Ishikawa (cell line): Measurements from ENCODE around the gene GRID2.

ENCODE experiments used
- CEBPB ChIP-seq: IDR thresholded peaks from 2 replicates; pipeline ENCODE4 v1.6.1; 2012
- CREB1 ChIP-seq: IDR thresholded peaks from 2 replicates; pipeline ENCODE4 v1.6.1; 2012; ENCODE audit warnings: low read depth
- EGR1 ChIP-seq: IDR thresholded peaks from 2 replicates; pipeline ENCODE4 v1.6.1; 2012
- EP300 ChIP-seq: IDR thresholded peaks from 2 replicates; pipeline ENCODE4 v1.6.1; 2012; ENCODE audit warnings: borderline replicate concordance
- FOXM1 ChIP-seq: IDR thresholded peaks from 2 replicates; pipeline ENCODE4 v1.6.1; 2012; ENCODE audit warnings: low read depth, borderline replicate concordance
- NFIC ChIP-seq: IDR thresholded peaks from 2 replicates; pipeline ENCODE4 v1.6.1; 2012
- RAD21 ChIP-seq: IDR thresholded peaks from 2 replicates; pipeline ENCODE4 v1.6.1; 2012; ENCODE audit warnings: low read depth
- TAF1 ChIP-seq: IDR thresholded peaks from 2 replicates; pipeline ENCODE4 v1.6.1; 2012; ENCODE audit warnings: low read depth, mild to moderate bottlenecking
- TCF12 ChIP-seq: IDR thresholded peaks from 2 replicates; pipeline ENCODE4 v1.6.1; 2012; ENCODE audit warnings: low read depth
- TEAD4 ChIP-seq: IDR thresholded peaks from 2 replicates; pipeline ENCODE4 v1.6.1; 2012
- YY1 ChIP-seq: IDR thresholded peaks from 2 replicates; pipeline ENCODE4 v1.6.1; 2012; ENCODE audit warnings: low read depth
- ZBTB7A ChIP-seq: IDR thresholded peaks from 2 replicates; pipeline ENCODE4 v1.6.1; 2012; ENCODE audit warnings: low read depth
- TF ChIP-seq, protein P1 (sequence below): IDR thresholded peaks from 2 replicates; pipeline ENCODE4 v1.6.1; 2012; ENCODE audit warnings: low read depth, mild to moderate bottlenecking
- TF ChIP-seq, protein P2 (sequence below): IDR thresholded peaks from 2 replicates; pipeline ENCODE4 v1.6.1; 2012
- TF ChIP-seq, protein P3 (sequence below): IDR thresholded peaks from 2 replicates; pipeline ENCODE4 v1.6.1; 2012

GRID2 gene

DNA sequence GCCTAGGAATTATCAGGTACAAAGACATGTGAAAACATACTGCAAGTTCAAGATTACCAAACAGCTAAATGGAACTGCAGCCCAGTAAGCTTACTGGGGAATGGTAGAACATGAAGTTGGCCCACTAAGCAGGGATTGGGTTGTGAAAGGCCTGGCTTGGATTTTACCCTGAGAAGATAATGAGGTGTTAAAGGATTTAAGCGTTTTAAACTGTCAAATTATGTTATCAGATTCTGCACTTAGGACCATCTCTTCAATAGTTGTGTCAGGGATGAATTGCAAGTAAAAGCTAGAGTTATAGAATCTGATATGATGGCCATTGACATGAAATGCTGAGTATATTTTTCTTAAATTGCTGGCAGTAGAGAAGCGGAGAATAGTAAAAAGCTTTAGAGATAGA is 225.7 kb downstream of the GRID2 start:
- TF ChIP-seq TAF1 (no peak), YY1 (no peak), CREB1 (no peak), RAD21 (no peak), EP300 (no peak), EGR1 (no peak), CEBPB (no peak), TEAD4 (no peak), NFIC (no peak), TCF12 (no peak), FOXM1 (no peak), ZBTB7A (no peak)
- TF ChIP-seq, protein P1, sequence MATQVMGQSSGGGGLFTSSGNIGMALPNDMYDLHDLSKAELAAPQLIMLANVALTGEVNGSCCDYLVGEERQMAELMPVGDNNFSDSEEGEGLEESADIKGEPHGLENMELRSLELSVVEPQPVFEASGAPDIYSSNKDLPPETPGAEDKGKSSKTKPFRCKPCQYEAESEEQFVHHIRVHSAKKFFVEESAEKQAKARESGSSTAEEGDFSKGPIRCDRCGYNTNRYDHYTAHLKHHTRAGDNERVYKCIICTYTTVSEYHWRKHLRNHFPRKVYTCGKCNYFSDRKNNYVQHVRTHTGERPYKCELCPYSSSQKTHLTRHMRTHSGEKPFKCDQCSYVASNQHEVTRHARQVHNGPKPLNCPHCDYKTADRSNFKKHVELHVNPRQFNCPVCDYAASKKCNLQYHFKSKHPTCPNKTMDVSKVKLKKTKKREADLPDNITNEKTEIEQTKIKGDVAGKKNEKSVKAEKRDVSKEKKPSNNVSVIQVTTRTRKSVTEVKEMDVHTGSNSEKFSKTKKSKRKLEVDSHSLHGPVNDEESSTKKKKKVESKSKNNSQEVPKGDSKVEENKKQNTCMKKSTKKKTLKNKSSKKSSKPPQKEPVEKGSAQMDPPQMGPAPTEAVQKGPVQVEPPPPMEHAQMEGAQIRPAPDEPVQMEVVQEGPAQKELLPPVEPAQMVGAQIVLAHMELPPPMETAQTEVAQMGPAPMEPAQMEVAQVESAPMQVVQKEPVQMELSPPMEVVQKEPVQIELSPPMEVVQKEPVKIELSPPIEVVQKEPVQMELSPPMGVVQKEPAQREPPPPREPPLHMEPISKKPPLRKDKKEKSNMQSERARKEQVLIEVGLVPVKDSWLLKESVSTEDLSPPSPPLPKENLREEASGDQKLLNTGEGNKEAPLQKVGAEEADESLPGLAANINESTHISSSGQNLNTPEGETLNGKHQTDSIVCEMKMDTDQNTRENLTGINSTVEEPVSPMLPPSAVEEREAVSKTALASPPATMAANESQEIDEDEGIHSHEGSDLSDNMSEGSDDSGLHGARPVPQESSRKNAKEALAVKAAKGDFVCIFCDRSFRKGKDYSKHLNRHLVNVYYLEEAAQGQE: no peak
- TF ChIP-seq, protein P2, sequence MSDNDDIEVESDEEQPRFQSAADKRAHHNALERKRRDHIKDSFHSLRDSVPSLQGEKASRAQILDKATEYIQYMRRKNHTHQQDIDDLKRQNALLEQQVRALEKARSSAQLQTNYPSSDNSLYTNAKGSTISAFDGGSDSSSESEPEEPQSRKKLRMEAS: no peak
- TF ChIP-seq, protein P3, sequence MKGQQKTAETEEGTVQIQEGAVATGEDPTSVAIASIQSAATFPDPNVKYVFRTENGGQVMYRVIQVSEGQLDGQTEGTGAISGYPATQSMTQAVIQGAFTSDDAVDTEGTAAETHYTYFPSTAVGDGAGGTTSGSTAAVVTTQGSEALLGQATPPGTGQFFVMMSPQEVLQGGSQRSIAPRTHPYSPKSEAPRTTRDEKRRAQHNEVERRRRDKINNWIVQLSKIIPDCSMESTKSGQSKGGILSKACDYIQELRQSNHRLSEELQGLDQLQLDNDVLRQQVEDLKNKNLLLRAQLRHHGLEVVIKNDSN: no peak

DNA sequence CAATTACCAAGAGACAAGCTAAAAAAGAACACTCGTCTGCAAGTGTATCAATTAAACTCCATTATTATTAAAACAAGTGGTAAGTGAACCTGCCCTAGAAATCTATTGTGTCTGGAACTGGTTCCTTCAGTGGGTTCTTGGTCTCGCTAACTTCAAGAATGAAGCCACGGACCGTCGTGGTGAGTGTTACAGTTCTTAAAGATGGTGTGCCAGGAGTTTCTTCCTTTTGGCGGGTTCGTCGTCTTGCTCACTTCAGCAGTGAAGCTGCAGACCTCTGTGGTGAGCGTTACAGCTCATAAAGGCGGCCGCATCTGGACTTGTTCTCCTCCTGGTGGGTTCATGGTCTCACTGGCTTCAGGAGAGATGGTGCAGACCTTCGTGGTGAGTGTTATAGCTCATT is 231.8 kb downstream of the GRID2 start:
- TF ChIP-seq, protein P2: no peak
- TF ChIP-seq, protein P1: no peak
- TF ChIP-seq YY1: no peak
- TF ChIP-seq TAF1: no peak
- no peak for TF ChIP-seq TCF12
- no peak for TF ChIP-seq CEBPB
- no peak for TF ChIP-seq FOXM1
- TF ChIP-seq TEAD4: no peak
- TF ChIP-seq EGR1: no peak
- TF ChIP-seq, protein P3: no peak
- no peak for TF ChIP-seq EP300
- no peak for TF ChIP-seq CREB1

DNA sequence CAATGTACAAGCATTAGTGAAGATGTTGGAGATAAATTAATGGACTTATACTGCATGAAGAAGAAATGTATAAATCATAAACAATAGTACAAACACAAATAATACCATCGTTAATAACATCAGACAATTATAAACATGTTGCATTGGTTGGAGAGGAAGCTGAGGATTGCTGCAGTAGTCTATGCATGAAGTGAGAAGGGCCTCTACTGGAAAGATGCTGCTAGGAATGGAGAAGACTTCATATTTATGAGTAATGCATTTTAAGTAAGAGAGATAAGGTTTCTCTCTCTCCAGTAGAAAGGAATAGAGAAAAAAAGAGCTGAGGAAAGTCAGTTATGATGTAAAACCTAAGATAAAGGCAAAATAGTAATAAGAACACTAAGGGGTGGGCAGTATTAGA is 247.8 kb downstream of the GRID2 start:
- peak; percentile 31; the same call in 1 of the 2 replicates for TF ChIP-seq RAD21
- TF ChIP-seq, protein P1: no peak

DNA sequence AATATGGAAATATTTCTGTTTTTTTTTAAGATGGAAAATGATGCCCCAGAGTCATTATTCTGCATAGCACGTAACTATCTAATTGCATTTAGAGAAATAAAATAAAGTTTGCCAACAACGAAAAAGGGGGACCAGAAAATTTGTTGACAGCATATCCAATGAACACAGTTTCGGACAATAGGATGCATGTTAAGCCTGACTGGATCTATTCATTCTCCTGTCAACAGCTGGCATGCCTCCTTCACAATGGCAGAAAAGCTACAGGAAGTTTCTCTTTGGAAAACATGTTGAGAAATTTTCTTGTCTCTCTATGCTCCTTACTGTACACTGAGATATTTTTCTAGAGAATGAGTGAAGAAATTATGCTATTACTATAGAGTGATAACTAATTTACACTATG is 262.5 kb downstream of the GRID2 start:
- TF ChIP-seq CEBPB: no peak
- TF ChIP-seq, protein P2: no peak
- no peak for TF ChIP-seq EGR1
- no peak for TF ChIP-seq NFIC

DNA sequence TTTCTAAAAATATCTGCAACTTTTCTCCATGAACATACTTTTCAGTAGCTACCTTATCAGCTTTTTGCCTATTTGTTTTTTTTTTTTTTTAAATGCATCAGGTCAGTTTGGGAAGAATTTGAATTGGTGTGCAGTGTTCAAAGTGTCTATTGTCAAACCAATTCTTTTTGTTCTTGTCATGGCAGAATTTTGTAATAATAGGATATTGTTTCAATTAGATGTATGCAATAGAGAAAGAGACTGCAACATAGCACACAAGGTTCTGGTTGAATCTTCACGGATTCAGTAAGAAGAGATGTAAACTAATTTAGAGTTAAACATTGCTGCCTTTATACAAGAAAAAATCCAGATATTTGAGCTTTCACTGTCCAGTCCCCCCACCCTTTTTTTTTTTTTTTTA is 277.1 kb downstream of the GRID2 start:
- TF ChIP-seq EP300 (no peak), TAF1 (no peak), TEAD4 (no peak), RAD21 (no peak), FOXM1 (no peak), NFIC (no peak), YY1 (no peak), ZBTB7A (no peak)
- TF ChIP-seq, protein P1: no peak
- TF ChIP-seq, protein P2: no peak
